Prostate gland (tissue), 2 donors: ENCODE data around the gene VCAN. TPM values are rescaled to one million over a fixed set of nuclear protein-coding genes. Genes with fewer than 3 reads are reported as not detected.

Experiments used
- DNase-seq: peaks from one replicate; pipeline ENCODE4 v3.0.0-alpha.2; 2019; ENCODE audit warnings: low spot score
- H3K27ac ChIP-seq, 2 donors: fragments of 200-600 bp; sonication (generic); 2 replicates each; pipeline ENCODE4 v1.5.1; 2017 to 2019
- H3K27me3 ChIP-seq: fragments of 200-600 bp; sonication (generic); replicated peaks from 2 replicates; pipeline ENCODE4 v1.5.1; 2019; ENCODE audit not compliant: insufficient read depth
- H3K36me3 ChIP-seq, 2 donors: fragments of 200-600 bp; sonication (generic); 1 replicate in 1 of 2; 2 replicates in 1 of 2; pipeline versions ENCODE4 v1.5.1 to v1.8.1; 2017 to 2019
- H3K4me1 ChIP-seq: fragments of 200-600 bp; sonication (generic); replicated peaks from 2 replicates; pipeline ENCODE4 v1.5.1; 2019
- H3K4me3 ChIP-seq, 2 donors: fragments of 200-600 bp; sonication (generic); 2 replicates each; pipeline ENCODE4 v1.5.1; 2017 to 2019
- H3K9me3 ChIP-seq: fragments of 200-600 bp; sonication (generic); 2 replicates; pipeline ENCODE4 v1.5.1; 2017
- CTCF ChIP-seq, 4 experiments: fragments of 200-600 bp in 2 of 4; fragments of 450-650 bp in 2 of 4; sonication (generic) in 2 of 4; IDR thresholded peaks; 1 replicate in 3 of 4; 2 replicates in 1 of 4; pipeline ENCODE4 v1.5.1; 2016 to 2019; ENCODE audit warnings: antibody characterized with exemption in 4 of 4, mild to moderate bottlenecking in 2 of 4, moderate library complexity in 2 of 4
- POLR2A ChIP-seq: fragments of 450-650 bp; IDR thresholded peaks from one replicate; pipeline ENCODE4 v1.6.1; 2016; ENCODE audit warnings: antibody characterized with exemption, mild to moderate bottlenecking
- POLR2AphosphoS5 ChIP-seq: sonication (generic); formaldehyde crosslinking; IDR thresholded peaks from one replicate; pipeline ENCODE4 v1.6.1; 2017; ENCODE audit warnings: antibody characterized with exemption
- WGBS: methylation state at CpG from one replicate; pipeline ENCODE4 v1.1.5; 2018; 5-methylcytosine and 5-hydroxymethylcytosine counted together
- intact Hi-C: fragments of 100-400 bp; cut with DNase I; formaldehyde crosslinking; loops from one replicate; pipeline ENCODE4 v1.14.2; 2022
- total RNA-seq, 2 donors: library from RNA; depleted of rRNA; stranded (reverse); fragments of >200 nt; gene quantifications; one replicate each; pipeline ENCODE4 v1.1.0, GENCODE V29; 2016

Gene VCAN
- total RNA-seq, 2 donors from 2014 or later, result 24.4 to 72.9 TPM

- Histone ChIP-seq H3K4me3 (no peak overlapping the region), H3K4me1 (no peaks in the 10 kb centered on the region), H3K36me3 (no peaks in the 10 kb centered on the region), H3K27me3 (no peaks in the 10 kb centered on the region), H3K9me3 (no peaks in the 10 kb centered on the region), H3K27ac (no peak overlapping the region)
- TF ChIP-seq CTCF (IDR thresholded peaks at IDR 0.05), result no peak
- TF ChIP-seq POLR2AphosphoS5, result no peak
- TF ChIP-seq POLR2A, result no peak
- no peak for DNase-seq
- WGBS, result 75% methylated on average over 1 of the region's 1 CpG
- intact Hi-C loops, result loop anchor here (5.0 kb wide), 1 partner anchor 82 kb away; the partner anchor contains the start of gene VCAN
Observed at GRCh38 chr5:83554686-83555085, 83.1 kb downstream of the VCAN start.

DNA sequence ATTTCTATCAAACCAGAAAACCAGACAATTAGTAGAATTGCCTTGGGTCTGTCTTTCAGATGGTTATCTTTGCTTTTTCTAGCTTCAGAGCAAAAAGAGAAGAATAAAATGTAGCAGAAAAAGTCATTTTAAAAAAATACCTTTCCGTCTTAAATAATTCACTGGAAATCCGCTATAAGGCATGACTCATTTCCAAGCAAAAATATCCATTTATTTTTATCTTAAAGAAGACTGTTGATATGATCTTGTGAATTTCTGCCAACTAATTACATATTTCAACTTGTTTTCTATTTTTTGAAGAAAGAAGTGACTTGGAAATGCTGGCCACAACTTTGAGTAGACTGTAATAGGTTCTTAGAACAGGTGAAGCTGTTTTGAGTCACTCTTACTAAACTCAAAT, 83.7 kb downstream of the VCAN start:
- Histone ChIP-seq H3K36me3 (no peaks in the 10 kb centered on the region), H3K4me1 (no peaks in the 10 kb centered on the region), H3K27me3 (no peaks in the 10 kb centered on the region), H3K9me3 (no peaks in the 10 kb centered on the region), H3K4me3 (no peak overlapping the region), H3K27ac (no peak overlapping the region)
- no peak for DNase-seq
- no peak for TF ChIP-seq POLR2A
- 92% methylated on average over 2 of the region's 2 CpGs for WGBS
- intact Hi-C loops, result no loop called here

DNA sequence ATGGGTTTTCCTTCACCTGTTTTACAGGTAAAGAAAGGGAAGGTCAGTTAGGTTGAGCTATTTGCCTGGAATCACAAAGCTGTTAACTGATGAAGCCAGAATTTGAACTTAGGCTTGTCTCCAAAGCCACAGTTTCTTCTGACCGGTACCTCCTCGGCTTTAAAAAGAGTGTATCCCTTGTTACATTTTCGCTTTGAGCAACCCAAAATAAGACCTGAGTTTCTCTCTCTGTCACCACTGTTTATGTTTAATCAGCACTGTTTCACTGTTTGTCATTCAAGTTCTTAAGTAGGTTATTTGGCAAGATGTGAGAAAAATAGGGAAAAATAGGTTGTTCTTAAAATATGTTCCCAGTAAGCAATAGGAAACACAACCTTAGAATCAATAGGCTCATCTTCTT, 84.6 kb downstream of the VCAN start:
- Histone ChIP-seq H3K36me3 (no peaks in the 10 kb centered on the region), H3K27me3 (no peaks in the 10 kb centered on the region), H3K4me1 (no peaks in the 10 kb centered on the region), H3K27ac (no peak overlapping the region), H3K9me3 (no peaks in the 10 kb centered on the region), H3K4me3 (no peak overlapping the region)
- TF ChIP-seq POLR2A (no peak), CTCF (IDR thresholded peaks at IDR 0.05) (no peak), POLR2AphosphoS5 (no peak)
- no peak for DNase-seq
- intact Hi-C loops, result no loop called here
- 44% methylated on average over 3 of the region's 3 CpGs for WGBS

DNA sequence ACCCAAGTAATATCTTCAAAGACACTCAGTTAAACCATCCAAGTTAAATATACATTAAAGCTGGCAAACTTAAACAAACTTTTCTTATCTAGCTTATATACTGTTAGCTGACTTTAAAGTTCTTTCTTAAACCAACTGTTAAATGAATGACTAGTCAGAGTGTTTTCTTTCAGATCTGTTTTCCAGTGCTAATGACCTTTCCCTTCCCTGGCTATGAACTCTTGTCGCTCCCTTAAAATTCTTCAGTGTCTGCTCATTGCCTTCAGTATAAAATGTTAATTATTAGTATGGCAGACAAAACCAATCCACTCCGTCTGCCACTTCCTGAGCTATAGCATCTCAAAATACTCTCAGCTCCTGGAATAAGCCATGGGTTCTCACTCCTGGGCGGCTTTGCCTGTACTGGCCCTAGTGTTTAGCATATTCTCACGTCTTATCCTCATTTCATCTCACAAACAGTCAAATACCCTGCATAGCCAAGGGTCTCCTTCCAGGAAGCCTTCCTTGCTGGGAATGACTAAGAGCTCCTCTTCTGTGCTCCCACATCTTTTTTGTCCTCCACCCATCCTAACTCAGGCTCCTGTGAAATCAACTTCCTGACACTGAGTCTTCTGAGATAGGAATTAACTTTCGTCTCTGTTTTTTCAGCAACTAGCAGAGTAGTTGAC, 87.7 kb downstream of the VCAN start:
- no peak for TF ChIP-seq POLR2AphosphoS5
- TF ChIP-seq CTCF (IDR thresholded peaks at IDR 0.05), result no peak
- TF ChIP-seq POLR2A, result no peak
- Histone ChIP-seq H3K4me3 (no peak overlapping the region), H3K9me3 (no peaks in the 10 kb centered on the region), H3K27me3 (no peaks in the 10 kb centered on the region), H3K36me3 (no peaks in the 10 kb centered on the region), H3K27ac (no peak overlapping the region), H3K4me1 (no peaks in the 10 kb centered on the region)
- no peak for DNase-seq
- intact Hi-C loops, result no loop called here
- 65% methylated on average over 5 of the region's 5 CpGs for WGBS

DNA sequence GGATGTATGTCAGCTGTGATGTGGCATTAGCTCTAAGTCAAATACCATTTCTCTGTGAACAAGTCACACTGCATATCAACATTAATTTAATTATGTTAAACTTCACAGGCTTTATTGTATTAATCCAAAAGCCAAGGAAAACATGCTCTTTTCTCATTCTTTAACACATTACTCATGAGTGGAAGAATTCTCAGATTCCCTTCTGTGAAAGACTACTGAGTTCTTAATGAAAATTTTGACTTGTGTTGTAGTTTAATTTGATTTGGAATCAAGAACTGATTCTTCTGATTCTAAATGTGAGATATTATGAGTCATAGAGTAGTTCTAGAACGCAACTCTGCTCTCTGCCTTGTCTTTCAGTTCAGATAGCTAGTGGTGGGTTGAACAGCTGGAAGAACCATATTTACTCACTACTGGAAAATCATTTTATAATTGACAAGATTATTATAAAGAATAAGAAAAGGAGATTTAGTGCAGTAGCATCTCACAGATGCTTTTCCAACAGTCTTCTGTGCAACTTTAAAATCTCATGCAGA, 90.6 kb downstream of the VCAN start:
- intact Hi-C loops, result loop anchor here (5.0 kb wide), 2 partner anchors 920 to 1205 kb away; no protein-coding TSS in a partner anchor
- Histone ChIP-seq H3K27ac (no peak overlapping the region), H3K4me3 (no peak overlapping the region), H3K9me3 (no peaks in the 10 kb centered on the region), H3K36me3 (no peaks in the 10 kb centered on the region), H3K27me3 (no peaks in the 10 kb centered on the region), H3K4me1 (no peaks in the 10 kb centered on the region)
- no peak for TF ChIP-seq CTCF (IDR thresholded peaks at IDR 0.05)
- no peak for TF ChIP-seq POLR2A
- TF ChIP-seq POLR2AphosphoS5, result no peak
- 77% methylated on average over 1 of the region's 1 CpG for WGBS
- no peak for DNase-seq
